BJ (cell line): ENCODE data around the gene EEF1A2. TPM values are rescaled to one million over a fixed set of nuclear protein-coding genes. Genes with fewer than 3 reads are reported as not detected.

ENCODE experiments used
- CTCF ChIA-PET: fragments of 350-600 bp; formaldehyde crosslinking; extraction: SDS; loops from one replicate; lab custom pipeline; 2021; ENCODE audit warnings: antibody characterized with exemption, inconsistent platforms; lab: Yijun Ruan, JAX
- POLR2A ChIA-PET: fragments of 300-600 bp; sonication (Branson Sonifier 250); formaldehyde crosslinking; extraction: SDS; loops from one replicate; lab custom pipeline; 2021; ENCODE audit warnings: antibody characterized with exemption; lab: Charles Lee
- DNase-seq: peaks from one replicate; pipeline ENCODE4 v3.0.0-alpha.2; 2011; ENCODE audit warnings: low read depth
- H3K27me3 ChIP-seq: 2 replicates; pipeline ENCODE4 v1.6.0; 2011; ENCODE audit warnings: low read length; ENCODE audit not compliant: control insufficient read depth, insufficient read depth
- H3K36me3 ChIP-seq: 2 replicates; pipeline ENCODE4 v1.5.1; 2011; ENCODE audit warnings: low read length; ENCODE audit not compliant: control insufficient read depth, insufficient read depth
- H3K4me3 ChIP-seq: 2 replicates; pipeline ENCODE4 v1.5.1; 2011; ENCODE audit warnings: low read depth, mild to moderate bottlenecking, control low read depth, low read length
- polyA plus RNA-seq: library from polyadenylated mRNA; depleted of rRNA; stranded (reverse); fragments of >200 nt; gene quantifications from 2 replicates; pipeline ENCODE4 v1.2.3, GENCODE V29; 2011
- TF ChIP-seq, protein P1 (sequence below): IDR thresholded peaks from 2 replicates; pipeline ENCODE4 v1.5.1; 2011; ENCODE audit warnings: low read depth, mild to moderate bottlenecking, control low read depth, inconsistent platforms, low read length, moderate library complexity; ENCODE audit not compliant: insufficient read depth

Gene EEF1A2
- polyA plus RNA-seq, 1 experiment: 9.4 TPM

DNA sequence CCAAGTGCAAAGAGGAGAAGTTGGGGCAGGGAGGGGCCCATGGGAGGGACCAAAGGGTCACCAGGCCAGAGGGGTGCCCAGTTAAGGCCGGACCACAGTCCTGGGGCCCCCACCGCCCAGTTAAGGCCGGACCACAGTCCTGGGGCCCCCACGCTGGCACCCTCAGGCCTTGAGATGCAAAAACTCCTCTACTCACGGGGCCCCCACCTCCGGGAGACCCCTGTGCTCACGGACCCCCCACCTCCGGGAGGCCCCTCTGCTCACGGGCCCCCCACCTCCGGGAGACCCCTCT is 43.4 kb downstream of the EEF1A2 start:
- Histone ChIP-seq H3K36me3 (no peaks in the 10 kb centered on the region), H3K27me3 (no peaks in the 10 kb centered on the region), H3K4me3 (no peak overlapping the region)
- DNase-seq: no peak
- POLR2A ChIA-PET: no interaction called here
- TF ChIP-seq, protein P1, sequence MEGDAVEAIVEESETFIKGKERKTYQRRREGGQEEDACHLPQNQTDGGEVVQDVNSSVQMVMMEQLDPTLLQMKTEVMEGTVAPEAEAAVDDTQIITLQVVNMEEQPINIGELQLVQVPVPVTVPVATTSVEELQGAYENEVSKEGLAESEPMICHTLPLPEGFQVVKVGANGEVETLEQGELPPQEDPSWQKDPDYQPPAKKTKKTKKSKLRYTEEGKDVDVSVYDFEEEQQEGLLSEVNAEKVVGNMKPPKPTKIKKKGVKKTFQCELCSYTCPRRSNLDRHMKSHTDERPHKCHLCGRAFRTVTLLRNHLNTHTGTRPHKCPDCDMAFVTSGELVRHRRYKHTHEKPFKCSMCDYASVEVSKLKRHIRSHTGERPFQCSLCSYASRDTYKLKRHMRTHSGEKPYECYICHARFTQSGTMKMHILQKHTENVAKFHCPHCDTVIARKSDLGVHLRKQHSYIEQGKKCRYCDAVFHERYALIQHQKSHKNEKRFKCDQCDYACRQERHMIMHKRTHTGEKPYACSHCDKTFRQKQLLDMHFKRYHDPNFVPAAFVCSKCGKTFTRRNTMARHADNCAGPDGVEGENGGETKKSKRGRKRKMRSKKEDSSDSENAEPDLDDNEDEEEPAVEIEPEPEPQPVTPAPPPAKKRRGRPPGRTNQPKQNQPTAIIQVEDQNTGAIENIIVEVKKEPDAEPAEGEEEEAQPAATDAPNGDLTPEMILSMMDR: no peak
- CTCF ChIA-PET: no interaction called here

DNA sequence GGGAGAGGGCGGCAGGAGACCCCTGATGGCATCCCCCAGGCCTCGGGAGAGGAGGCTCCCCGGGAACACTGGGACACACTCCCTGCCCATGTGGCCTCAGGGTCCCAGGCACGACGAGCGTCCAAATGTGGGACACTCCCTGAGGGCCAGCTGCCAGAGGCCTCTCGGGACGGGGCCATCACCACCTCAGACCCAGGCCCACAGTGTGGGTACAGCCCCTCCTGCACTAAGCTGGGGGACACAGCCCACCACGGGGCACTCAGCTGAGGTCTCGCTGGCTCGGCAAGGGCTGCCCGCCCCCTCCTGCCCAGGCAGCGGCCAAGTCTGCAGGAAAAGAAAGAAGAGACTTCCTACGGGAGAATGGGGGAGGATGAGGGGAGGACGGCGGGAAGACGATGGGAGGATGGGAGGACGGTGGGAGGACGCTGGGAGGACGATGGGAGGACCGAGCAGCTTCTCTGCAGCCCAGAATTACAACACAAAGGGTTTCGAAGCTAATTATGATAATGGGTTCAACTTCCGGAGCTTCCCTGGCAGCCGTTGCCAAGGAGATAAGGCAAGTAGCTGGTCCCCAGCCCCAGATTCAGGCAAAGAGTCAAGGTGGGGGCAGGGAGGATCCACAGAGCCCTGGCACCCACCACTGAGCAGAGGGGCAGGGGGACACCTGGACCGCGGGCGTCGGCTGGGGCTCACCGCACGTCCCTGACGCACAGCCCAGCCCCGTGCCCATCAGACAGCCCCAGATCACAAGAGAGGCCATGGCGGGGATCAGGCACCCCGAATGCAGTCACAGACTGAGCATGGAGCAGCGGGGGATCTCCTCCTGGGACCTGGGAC is 43.9 kb downstream of the EEF1A2 start:
- Histone ChIP-seq H3K36me3 (no peaks in the 10 kb centered on the region), H3K4me3 (no peak overlapping the region), H3K27me3 (no peaks in the 10 kb centered on the region)
- ChIA-PET CTCF (interaction anchor here (0.7 kb wide), 1 partner anchor 29 kb away, joined by 3 read pairs; no protein-coding TSS in a partner anchor), POLR2A (no interaction called here)
- TF ChIP-seq, protein P1: no peak
- no peak for DNase-seq

DNA sequence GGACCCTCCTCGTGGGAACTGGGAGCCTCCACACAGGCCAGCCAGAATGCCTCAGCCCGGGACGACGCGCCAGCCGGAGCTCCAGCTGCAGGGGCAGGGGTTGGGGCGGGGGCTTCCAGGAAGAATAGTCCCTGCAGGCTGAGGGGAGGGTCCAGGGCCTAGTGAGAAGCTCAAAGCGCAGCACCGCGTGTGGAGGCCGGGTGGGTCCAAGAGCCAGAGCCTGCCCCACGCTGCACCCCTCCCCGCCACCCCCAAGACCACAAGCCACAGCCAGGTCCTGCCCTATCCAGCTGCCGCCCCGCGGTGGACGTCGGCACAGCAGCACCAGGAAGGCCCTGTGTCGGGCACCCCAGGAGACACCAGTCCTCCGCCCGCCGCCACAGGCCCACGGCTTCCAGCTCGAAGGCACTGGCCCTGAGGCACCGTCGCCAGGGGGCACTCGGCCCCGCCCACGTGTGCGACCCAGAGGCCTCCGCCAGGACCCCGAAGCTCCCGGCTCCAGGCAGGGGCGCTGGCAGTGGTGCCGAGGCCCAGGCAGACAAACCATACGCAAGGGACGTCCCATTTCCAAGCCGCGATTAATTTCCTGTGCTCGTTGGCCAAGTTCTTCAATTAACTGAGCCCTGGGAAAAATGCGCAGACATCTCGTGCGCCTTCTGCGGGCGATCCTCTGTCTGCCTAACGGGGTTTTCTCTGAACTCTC is 45.9 kb downstream of the EEF1A2 start:
- ChIA-PET POLR2A (no interaction called here), CTCF (interaction anchor here (1.9 kb wide), 1 partner anchor 18 kb away, joined by 7 read pairs; no protein-coding TSS in a partner anchor)
- Histone ChIP-seq H3K36me3 (no peaks in the 10 kb centered on the region), H3K27me3 (no peaks in the 10 kb centered on the region; the same call in 1 of the 2 replicates), H3K4me3 (no peak overlapping the region)
- TF ChIP-seq, protein P1: peak; percentile 5; the same call in 1 of the 2 replicates
- no peak for DNase-seq

DNA sequence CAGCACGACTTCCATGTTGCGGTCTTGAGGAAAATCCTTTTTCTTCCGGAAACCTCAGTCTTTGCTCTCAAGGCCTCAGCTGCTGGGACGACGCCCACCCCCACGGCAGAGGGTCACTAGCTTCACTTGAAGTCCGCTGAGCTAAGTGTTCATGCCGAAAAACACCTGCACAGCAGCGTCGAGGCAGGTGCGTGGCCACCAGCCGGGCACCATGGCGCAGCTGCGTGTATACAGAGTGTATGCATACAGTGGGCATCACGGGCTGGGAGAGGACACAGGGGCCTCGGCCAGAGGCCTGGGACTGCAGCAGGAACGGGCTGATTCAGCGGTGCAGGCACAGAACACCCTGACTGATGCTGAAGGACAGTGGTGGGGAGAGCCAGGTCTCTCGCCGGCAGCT is 46.5 kb downstream of the EEF1A2 start:
- POLR2A ChIA-PET: no interaction called here
- Histone ChIP-seq H3K4me3 (no peak overlapping the region), H3K36me3 (no peaks in the 10 kb centered on the region), H3K27me3 (no peaks in the 10 kb centered on the region; the same call in 1 of the 2 replicates)
- CTCF ChIA-PET: interaction anchor here (1.0 to 1.9 kb wide), 2 partner anchors 11 to 18 kb away, joined by 3 to 7 read pairs; no protein-coding TSS in a partner anchor
- TF ChIP-seq, protein P1: no peak
- DNase-seq: no peak

DNA sequence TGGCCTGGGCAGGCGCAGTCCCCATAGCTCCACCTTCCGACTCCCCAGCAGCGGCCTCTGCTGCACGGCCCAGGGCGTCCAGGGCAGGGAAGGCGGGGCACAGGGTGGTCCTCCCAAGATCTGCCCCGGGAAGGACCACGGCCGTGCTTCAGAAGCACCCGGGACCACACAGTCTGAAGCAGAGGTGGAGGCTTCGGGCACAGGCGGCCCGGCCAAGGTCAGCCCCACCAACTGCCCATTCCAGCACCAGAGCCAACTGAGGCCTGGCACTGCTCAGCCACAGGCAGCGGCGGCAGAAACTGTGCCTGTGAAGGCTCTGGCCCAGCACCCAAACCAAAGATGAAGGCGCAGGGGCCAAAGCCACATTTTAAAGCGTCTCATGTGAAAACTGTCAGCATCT is 47.1 kb downstream of the EEF1A2 start:
- CTCF ChIA-PET: interaction anchor here (1.0 to 1.9 kb wide), 2 partner anchors 10 to 17 kb away, joined by 3 to 7 read pairs; no protein-coding TSS in a partner anchor
- POLR2A ChIA-PET: no interaction called here

More for the DNA sequence above, 47.1 kb downstream of the EEF1A2 start:
- H3K36me3 ChIP-seq: no peaks in the 10 kb centered on the region
- DNase-seq: no peak
- no peak overlapping the region for H3K4me3 ChIP-seq
- peaks cover 3% of the 10 kb centered on the region for H3K27me3 ChIP-seq
- TF ChIP-seq, protein P1: no peak
